CD14-positive monocyte (primary cell): ENCODE measurements around the gene NOP56. TPM values are rescaled to one million over a fixed set of nuclear protein-coding genes. Genes with fewer than 3 reads are reported as not detected.

Source experiments
- DNase-seq, 3 donors: peaks; one replicate each; pipeline ENCODE4 v3.0.0-alpha.2; 2011 to 2022
- H2AFZ ChIP-seq: 2 replicates; pipeline ENCODE4 v1.6.0; 2012; ENCODE audit warnings: mild to moderate bottlenecking, low read depth, low read length, inconsistent platforms; ENCODE audit not compliant: insufficient read depth, poor library complexity, severe bottlenecking
- H3K27ac ChIP-seq, 2 donors: 1 replicate in 1 of 2; 2 replicates in 1 of 2; pipeline ENCODE4 v1.5.1; 2012 to 2013; ENCODE audit warnings: low read length in 2 of 2, control low read depth in 1 of 2, inconsistent platforms in 1 of 2, low read depth in 1 of 2, mild to moderate bottlenecking in 1 of 2
- H3K27me3 ChIP-seq, 2 donors: one replicate each; pipeline versions ENCODE4 v1.6.0 to v1.6.1; 2011 to 2013; ENCODE audit warnings: low read length in 2 of 2; ENCODE audit not compliant: control insufficient read depth in 2 of 2, insufficient read depth in 2 of 2
- H3K36me3 ChIP-seq, 2 donors: replicated peaks in 1 of 2; 1 replicate in 1 of 2; 2 replicates in 1 of 2; pipeline versions ENCODE4 v1.5.1 to v1.6.1; 2012 to 2013; ENCODE audit warnings: low read length in 2 of 2, control low read depth in 1 of 2, inconsistent platforms in 1 of 2, mild to moderate bottlenecking in 1 of 2; ENCODE audit not compliant: insufficient read depth in 2 of 2, control insufficient read depth in 1 of 2
- H3K4me1 ChIP-seq, 2 donors: 1 replicate in 1 of 2; 2 replicates in 1 of 2; pipeline versions ENCODE4 v1.5.1 to v1.6.1; 2012 to 2013; ENCODE audit warnings: low read length in 2 of 2, control low read depth in 1 of 2, inconsistent platforms in 1 of 2, mild to moderate bottlenecking in 1 of 2, moderate library complexity in 1 of 2; ENCODE audit not compliant: insufficient read depth in 2 of 2, control insufficient read depth in 1 of 2
- H3K4me2 ChIP-seq: replicated peaks from 2 replicates; pipeline ENCODE3; 2012; ENCODE audit warnings: low read length, moderate library complexity, mild to moderate bottlenecking; ENCODE audit not compliant: poor library complexity, severe bottlenecking; ENCODE audit errors: extremely low read depth
- H3K4me3 ChIP-seq, 3 experiments: fragments of 200-600 bp in 1 of 3; sonication (generic) in 1 of 3; replicated peaks in 1 of 3; 1 replicate in 2 of 3; 2 replicates in 1 of 3; pipeline ENCODE4 v1.5.1; 2011 to 2013; ENCODE audit warnings: low read length in 3 of 3, mild to moderate bottlenecking in 3 of 3, control low read depth in 2 of 3, low read depth in 2 of 3, inconsistent platforms in 1 of 3, moderate library complexity in 1 of 3
- H3K79me2 ChIP-seq: 2 replicates; pipeline ENCODE4 v1.6.0; 2012; ENCODE audit warnings: mild to moderate bottlenecking, control low read depth, inconsistent platforms, low read length, moderate library complexity; ENCODE audit not compliant: insufficient read depth
- H3K9ac ChIP-seq: 2 replicates; pipeline ENCODE4 v1.6.0; 2017; ENCODE audit warnings: low read length, mild to moderate bottlenecking; ENCODE audit not compliant: insufficient read depth, poor library complexity, severe bottlenecking
- H3K9me3 ChIP-seq, 2 donors: replicated peaks in 1 of 2; 1 replicate in 1 of 2; 2 replicates in 1 of 2; pipeline versions ENCODE4 v1.5.1 to v1.6.1; 2012 to 2013; ENCODE audit warnings: low read length in 2 of 2, control low read depth in 1 of 2; ENCODE audit not compliant: control insufficient read depth in 1 of 2, insufficient read depth in 1 of 2
- H4K20me1 ChIP-seq: 2 replicates; pipeline ENCODE4 v1.6.0; 2012; ENCODE audit warnings: mild to moderate bottlenecking, low read length, control low read depth, moderate library complexity; ENCODE audit not compliant: insufficient read depth
- H3K27ac Mint-ChIP-seq, 7 donors: one replicate each; pipeline ENCODE4 v1.8.0; 2020; ENCODE audit warnings: mild to moderate bottlenecking in 7 of 7, mixed read lengths in 7 of 7, moderate library complexity in 6 of 7, inconsistent platforms in 2 of 7
- H3K27me3 Mint-ChIP-seq, 3 donors: one replicate each; pipeline ENCODE4 v1.8.0; 2021 to 2022; ENCODE audit warnings: low read depth in 3 of 3, mild to moderate bottlenecking in 3 of 3, mixed read lengths in 3 of 3, moderate library complexity in 3 of 3, inconsistent platforms in 1 of 3
- H3K36me3 Mint-ChIP-seq, 2 donors: one replicate each; pipeline ENCODE4 v1.8.0; 2020; ENCODE audit warnings: mixed read lengths in 2 of 2, inconsistent platforms in 1 of 2, mild to moderate bottlenecking in 1 of 2
- H3K4me1 Mint-ChIP-seq: one replicate; pipeline ENCODE4 v1.8.0; 2020; ENCODE audit warnings: mild to moderate bottlenecking, mixed read lengths
- H3K4me3 Mint-ChIP-seq, 2 donors: one replicate each; pipeline ENCODE4 v1.8.0; 2020; ENCODE audit warnings: mild to moderate bottlenecking in 2 of 2, mixed read lengths in 2 of 2, moderate library complexity in 1 of 2
- H3K9me3 Mint-ChIP-seq, 7 donors: one replicate each; pipeline ENCODE4 v1.8.0; 2020 to 2022; ENCODE audit warnings: mixed read lengths in 7 of 7, mild to moderate bottlenecking in 6 of 7, moderate library complexity in 6 of 7, inconsistent platforms in 2 of 7
- WGBS: methylation state at CpG from one replicate; pipeline ENCODE4 v1.1.5; 2013; ENCODE audit warnings: missing lambda C conversion rate; ENCODE audit not compliant: insufficient coverage; 5-methylcytosine and 5-hydroxymethylcytosine counted together
- intact Hi-C, 2 donors: fragments of 100-400 bp; cut with micrococcal nuclease; formaldehyde crosslinking; loops; one replicate each; pipeline versions ENCODE4 v1.15.0 to v1.15.1; 2023
- polyA plus RNA-seq, 3 donors: library from polyadenylated mRNA; depleted of rRNA in 1 of 3; unstranded in 2 of 3; stranded (reverse) in 1 of 3; fragments of 300-500 nt in 2 of 3; fragments of >200 nt in 1 of 3; fragmentation: Illumina TruSeq in 2 of 3; gene quantifications; 1 replicate in 2 of 3; 2 replicates in 1 of 3; pipeline ENCODE4 v1.2.3, GENCODE V29; 2012 to 2021
- TF ChIP-seq, protein P1 (sequence below): fragments of 200-600 bp; IDR thresholded peaks from one replicate; pipeline ENCODE4 v1.8.0; 2022; ENCODE audit warnings: antibody characterized with exemption, mild to moderate bottlenecking

The NOP56 gene
- polyA plus RNA-seq, 3 donors, result 27.3 to 102 (median 33.1) TPM

DNA sequence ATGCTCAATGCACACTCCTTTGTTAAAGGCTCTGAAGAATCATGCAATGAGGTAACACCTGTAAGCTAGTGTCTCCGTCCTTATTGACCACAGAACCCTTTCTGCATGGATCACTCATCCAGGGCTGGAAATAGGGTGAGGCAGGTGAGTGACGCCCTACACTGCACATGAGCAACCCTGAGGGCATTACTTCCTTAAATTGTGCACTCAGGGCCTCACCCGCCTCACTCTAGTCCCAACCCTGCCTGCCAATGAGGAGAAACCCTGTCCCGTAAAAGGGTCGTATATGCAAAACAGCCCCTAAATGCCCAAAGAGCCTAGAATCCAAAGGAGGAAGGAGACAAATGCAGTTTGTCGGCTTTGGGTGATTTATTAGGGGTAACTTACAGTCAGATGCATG, 33.6 kb upstream of the NOP56 start:
- Histone ChIP-seq H3K4me1 (no peaks in the 10 kb centered on the region), H3K9me3 (no peaks in the 10 kb centered on the region), H3K27me3 (no peaks in the 10 kb centered on the region), H3K4me2 (no peak overlapping the region), H3K4me3 (no peak overlapping the region), H4K20me1 (no peaks in the 10 kb centered on the region), H3K9ac (no peak overlapping the region), H3K27ac (no peak overlapping the region), H3K79me2 (no peaks in the 10 kb centered on the region), H3K36me3 (no peaks in the 10 kb centered on the region), H2AFZ (no peak overlapping the region)
- Mint-ChIP-seq H3K4me3 (no peak overlapping the region), H3K36me3 (no peaks in the 10 kb centered on the region), H3K9me3 (peaks cover 0 to 15% (median 2%) of the 10 kb centered on the region in 7 donors), H3K27me3 (peaks cover 8 to 32% (median 11%) of the 10 kb centered on the region in 3 donors), H3K4me1 (no peaks in the 10 kb centered on the region), H3K27ac (no peak overlapping the region)
- WGBS, result 83% methylated on average over 1 of the region's 6 CpGs
- intact Hi-C loops, result no loop called here
- TF ChIP-seq, protein P1, sequence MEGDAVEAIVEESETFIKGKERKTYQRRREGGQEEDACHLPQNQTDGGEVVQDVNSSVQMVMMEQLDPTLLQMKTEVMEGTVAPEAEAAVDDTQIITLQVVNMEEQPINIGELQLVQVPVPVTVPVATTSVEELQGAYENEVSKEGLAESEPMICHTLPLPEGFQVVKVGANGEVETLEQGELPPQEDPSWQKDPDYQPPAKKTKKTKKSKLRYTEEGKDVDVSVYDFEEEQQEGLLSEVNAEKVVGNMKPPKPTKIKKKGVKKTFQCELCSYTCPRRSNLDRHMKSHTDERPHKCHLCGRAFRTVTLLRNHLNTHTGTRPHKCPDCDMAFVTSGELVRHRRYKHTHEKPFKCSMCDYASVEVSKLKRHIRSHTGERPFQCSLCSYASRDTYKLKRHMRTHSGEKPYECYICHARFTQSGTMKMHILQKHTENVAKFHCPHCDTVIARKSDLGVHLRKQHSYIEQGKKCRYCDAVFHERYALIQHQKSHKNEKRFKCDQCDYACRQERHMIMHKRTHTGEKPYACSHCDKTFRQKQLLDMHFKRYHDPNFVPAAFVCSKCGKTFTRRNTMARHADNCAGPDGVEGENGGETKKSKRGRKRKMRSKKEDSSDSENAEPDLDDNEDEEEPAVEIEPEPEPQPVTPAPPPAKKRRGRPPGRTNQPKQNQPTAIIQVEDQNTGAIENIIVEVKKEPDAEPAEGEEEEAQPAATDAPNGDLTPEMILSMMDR, result no peak
- no peak for DNase-seq

- 0% methylated on average over 1 of the region's 2 CpGs for WGBS
- intact Hi-C loops, result no loop called here
- Mint-ChIP-seq H3K4me1 (no peaks in the 10 kb centered on the region), H3K27me3 (peaks cover 8 to 32% (median 11%) of the 10 kb centered on the region in 3 donors), H3K9me3 (peaks cover 0 to 13% (median 2%) of the 10 kb centered on the region in 7 donors), H3K36me3 (no peaks in the 10 kb centered on the region), H3K27ac (no peak overlapping the region), H3K4me3 (no peak overlapping the region)
- H3K36me3 ChIP-seq, result no peaks in the 10 kb centered on the region
- TF ChIP-seq, protein P1, result no peak
- H3K4me1 ChIP-seq, result no peaks in the 10 kb centered on the region
- DNase-seq, result no peak
- H3K27me3 ChIP-seq, result no peaks in the 10 kb centered on the region
- no peak overlapping the region for H3K4me3 ChIP-seq
- H3K9me3 ChIP-seq, result no peaks in the 10 kb centered on the region
- H3K9ac ChIP-seq, result no peak overlapping the region
- no peaks in the 10 kb centered on the region for H3K79me2 ChIP-seq
- no peak overlapping the region for H3K4me2 ChIP-seq
- no peak overlapping the region for H2AFZ ChIP-seq
- no peaks in the 10 kb centered on the region for H4K20me1 ChIP-seq
- no peak overlapping the region for H3K27ac ChIP-seq
Measured at GRCh38 chr20:2619337-2619736, 33.1 kb upstream of the NOP56 start.
